HL-60 (cell line): ENCODE measurements around the gene ST7.

Experiments used
- DNase-seq, 2 experiments: peaks; one replicate each; pipeline ENCODE4 v3.0.0-alpha.2; 2010 to 2020; ENCODE audit warnings: low read depth in 1 of 2, low spot score in 1 of 2
- H3K27ac ChIP-seq: fragments of 250-450 bp; sonication (Bioruptor Pico); replicated peaks from 2 replicates; pipeline ENCODE4 v1.5.1; 2020; ENCODE audit warnings: mild to moderate bottlenecking, moderate library complexity
- H3K27me3 ChIP-seq: fragments of 250-450 bp; sonication (Bioruptor Pico); 2 replicates; pipeline ENCODE4 v1.5.1; 2021; ENCODE audit warnings: mild to moderate bottlenecking, moderate library complexity; ENCODE audit not compliant: insufficient read depth, poor library complexity, severe bottlenecking
- H3K4me3 ChIP-seq: replicated peaks from 2 replicates; pipeline ENCODE4 v1.5.1; 2011; ENCODE audit warnings: mild to moderate bottlenecking, control low read depth, low read length; ENCODE audit not compliant: insufficient read depth
- CTCF ChIP-seq: IDR thresholded peaks from one replicate; pipeline ENCODE4 v1.5.1; 2011; ENCODE audit warnings: low read length, control low read depth, inconsistent platforms; ENCODE audit not compliant: insufficient read depth
- GABPA ChIP-seq: IDR thresholded peaks from 2 replicates; pipeline ENCODE4 v1.6.1; 2012; ENCODE audit warnings: low read depth
- POLR2AphosphoS5 ChIP-seq: IDR thresholded peaks from 2 replicates; pipeline ENCODE4 v1.6.1; 2012; ENCODE audit warnings: low read depth
- SPI1 ChIP-seq: IDR thresholded peaks from 2 replicates; pipeline ENCODE4 v1.6.1; 2012; ENCODE audit warnings: low read depth, mild to moderate bottlenecking, borderline replicate concordance
- TF ChIP-seq, protein P1 (sequence below): IDR thresholded peaks from 2 replicates; pipeline ENCODE4 v1.6.1; 2012; ENCODE audit warnings: low read depth; ENCODE audit not compliant: insufficient replicate concordance

ST7 gene

GRCh38 chr7:117020591-117020973 is 67.3 kb downstream of the ST7 start:
- Histone ChIP-seq H3K27ac (no peak overlapping the region), H3K4me3 (no peak overlapping the region), H3K27me3 (no peaks in the 10 kb centered on the region)
- TF ChIP-seq CTCF (no peak), POLR2AphosphoS5 (no peak), SPI1 (no peak), GABPA (no peak)
- TF ChIP-seq, protein P1, sequence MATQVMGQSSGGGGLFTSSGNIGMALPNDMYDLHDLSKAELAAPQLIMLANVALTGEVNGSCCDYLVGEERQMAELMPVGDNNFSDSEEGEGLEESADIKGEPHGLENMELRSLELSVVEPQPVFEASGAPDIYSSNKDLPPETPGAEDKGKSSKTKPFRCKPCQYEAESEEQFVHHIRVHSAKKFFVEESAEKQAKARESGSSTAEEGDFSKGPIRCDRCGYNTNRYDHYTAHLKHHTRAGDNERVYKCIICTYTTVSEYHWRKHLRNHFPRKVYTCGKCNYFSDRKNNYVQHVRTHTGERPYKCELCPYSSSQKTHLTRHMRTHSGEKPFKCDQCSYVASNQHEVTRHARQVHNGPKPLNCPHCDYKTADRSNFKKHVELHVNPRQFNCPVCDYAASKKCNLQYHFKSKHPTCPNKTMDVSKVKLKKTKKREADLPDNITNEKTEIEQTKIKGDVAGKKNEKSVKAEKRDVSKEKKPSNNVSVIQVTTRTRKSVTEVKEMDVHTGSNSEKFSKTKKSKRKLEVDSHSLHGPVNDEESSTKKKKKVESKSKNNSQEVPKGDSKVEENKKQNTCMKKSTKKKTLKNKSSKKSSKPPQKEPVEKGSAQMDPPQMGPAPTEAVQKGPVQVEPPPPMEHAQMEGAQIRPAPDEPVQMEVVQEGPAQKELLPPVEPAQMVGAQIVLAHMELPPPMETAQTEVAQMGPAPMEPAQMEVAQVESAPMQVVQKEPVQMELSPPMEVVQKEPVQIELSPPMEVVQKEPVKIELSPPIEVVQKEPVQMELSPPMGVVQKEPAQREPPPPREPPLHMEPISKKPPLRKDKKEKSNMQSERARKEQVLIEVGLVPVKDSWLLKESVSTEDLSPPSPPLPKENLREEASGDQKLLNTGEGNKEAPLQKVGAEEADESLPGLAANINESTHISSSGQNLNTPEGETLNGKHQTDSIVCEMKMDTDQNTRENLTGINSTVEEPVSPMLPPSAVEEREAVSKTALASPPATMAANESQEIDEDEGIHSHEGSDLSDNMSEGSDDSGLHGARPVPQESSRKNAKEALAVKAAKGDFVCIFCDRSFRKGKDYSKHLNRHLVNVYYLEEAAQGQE: no peak
- no peak for DNase-seq

- DNase-seq: no peak
- TF ChIP-seq SPI1 (no peak), GABPA (no peak), POLR2AphosphoS5 (no peak), CTCF (no peak)
- TF ChIP-seq, protein P1: no peak
- H3K27me3 ChIP-seq: no peaks in the 10 kb centered on the region
- H3K27ac ChIP-seq: no peak overlapping the region
- no peak overlapping the region for H3K4me3 ChIP-seq
Observed at GRCh38 chr7:117021366-117021765, 68.1 kb downstream of the ST7 start.

DNA sequence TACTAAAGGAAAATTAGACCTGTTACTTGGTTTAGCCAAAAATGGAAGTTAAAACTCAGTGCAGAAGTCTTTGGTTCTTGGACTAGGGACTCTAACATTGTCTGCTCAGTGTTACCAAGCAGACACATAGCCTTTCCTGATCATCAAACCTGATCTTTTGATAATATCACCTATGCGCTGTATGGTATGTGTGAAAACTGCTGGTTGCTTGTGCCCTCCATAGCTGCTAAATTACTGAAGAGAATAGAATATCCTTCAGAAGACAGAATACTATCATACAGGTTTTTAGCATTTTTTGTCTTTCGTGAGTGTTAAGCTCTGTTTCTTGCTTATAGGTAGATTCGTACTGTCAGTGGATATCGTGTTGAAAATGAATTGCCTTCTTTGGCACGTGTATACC is 68.7 kb downstream of the ST7 start:
- no peak overlapping the region for H3K27ac ChIP-seq
- no peak overlapping the region for H3K4me3 ChIP-seq
- TF ChIP-seq POLR2AphosphoS5 (no peak), SPI1 (no peak), CTCF (no peak), GABPA (no peak)
- TF ChIP-seq, protein P1: no peak
- DNase-seq: no peak
- H3K27me3 ChIP-seq: no peaks in the 10 kb centered on the region
